Body of pancreas (tissue), 4 donors: ENCODE data around the gene MRE11.

Experiments
- CTCF ChIP-seq, 7 experiments: fragments of 450-650 bp in 4 of 7; fragments of 200-600 bp in 3 of 7; sonication (generic) in 3 of 7; IDR thresholded peaks; one replicate each; pipeline ENCODE4 v1.5.1; 2016 to 2019; ENCODE audit warnings: antibody characterized with exemption in 7 of 7
- POLR2A ChIP-seq, 3 donors: fragments of 450-650 bp; IDR thresholded peaks; one replicate each; pipeline ENCODE4 v1.6.1; 2016; ENCODE audit warnings: antibody characterized with exemption in 3 of 3, mild to moderate bottlenecking in 2 of 3

DNA sequence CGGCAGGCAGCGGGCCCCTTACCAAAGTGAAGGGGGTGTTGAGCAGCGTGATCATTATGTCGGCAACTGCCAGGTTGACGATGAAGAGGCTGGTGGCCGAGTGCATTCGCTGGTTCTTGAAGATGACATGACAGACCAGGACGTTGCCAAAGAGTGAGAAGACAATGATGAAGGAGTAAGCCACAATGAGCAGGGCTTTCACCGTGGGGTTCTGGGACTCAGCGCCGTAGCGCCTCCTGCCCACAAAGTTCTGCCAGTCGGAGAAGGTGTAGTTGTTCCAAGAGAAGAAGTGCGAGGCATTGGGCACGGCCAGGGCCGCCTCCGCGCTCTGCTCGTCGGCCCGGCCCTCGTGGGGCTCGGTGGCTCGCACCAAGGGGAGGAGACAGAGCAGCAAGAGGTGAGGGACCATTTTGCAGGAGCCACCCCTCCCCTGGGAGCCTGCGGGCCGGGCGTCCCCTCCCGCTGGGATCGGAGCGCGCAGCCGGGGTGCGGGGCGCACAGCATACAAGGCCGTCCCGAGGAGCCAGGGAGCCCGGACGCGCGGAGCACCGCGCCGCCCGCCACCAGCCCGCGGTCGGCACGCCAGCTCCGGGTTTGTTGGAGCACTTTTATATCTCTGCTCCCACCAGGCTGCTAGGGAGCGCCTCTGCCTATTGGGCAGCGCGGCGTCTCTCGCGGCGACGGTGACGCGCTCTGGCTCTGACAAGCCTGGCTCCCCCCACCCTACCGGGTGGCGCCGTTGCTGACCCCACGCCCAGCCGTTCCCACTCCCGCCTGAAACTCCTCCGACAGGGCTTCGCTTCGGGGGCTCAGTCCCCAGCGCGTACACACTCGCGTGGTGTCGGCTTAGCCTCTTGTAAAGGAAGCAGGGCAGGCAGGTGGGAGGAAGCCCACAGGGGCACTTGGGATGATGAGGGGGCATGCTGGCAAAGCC lies 92.5 kb downstream of the MRE11 start, which contains the start of gene GPR83:
- TF ChIP-seq CTCF (IDR thresholded peaks at IDR 0.05) (no peak), POLR2A (IDR thresholded peaks at IDR 0.05) (no peak)
